Dendritic cell treated with granulocyte-macrophage colony-stimulating factor and Interleukin-4, amounts not matched to agents 40 ng/mL and 50 ng/mL, for 4 days (primary cell): ENCODE data around the gene VAPA.
A peak's percentile ranks its signal among the peaks of the same experiment; 100 is the strongest.

Experiments used
- H3K27ac Mint-ChIP-seq: one replicate; pipeline ENCODE4 v1.8.0; 2022; ENCODE audit warnings: mild to moderate bottlenecking, mixed read lengths
- H3K27me3 Mint-ChIP-seq: one replicate; pipeline ENCODE4 v1.8.0; 2022; ENCODE audit warnings: mild to moderate bottlenecking, mixed read lengths
- H3K36me3 Mint-ChIP-seq: one replicate; pipeline ENCODE4 v1.8.0; 2022; ENCODE audit warnings: low read depth, mixed read lengths
- H3K4me1 Mint-ChIP-seq: one replicate; pipeline ENCODE4 v1.8.0; 2022; ENCODE audit warnings: low read depth, mixed read lengths
- H3K4me3 Mint-ChIP-seq: one replicate; pipeline ENCODE4 v1.8.0; 2022; ENCODE audit warnings: mild to moderate bottlenecking, moderate library complexity, mixed read lengths
- H3K9me3 Mint-ChIP-seq: one replicate; pipeline ENCODE4 v1.8.0; 2022; ENCODE audit warnings: mixed read lengths
- intact Hi-C: fragments of 100-400 bp; cut with micrococcal nuclease; formaldehyde crosslinking; loops from one replicate; pipeline ENCODE4 v1.15.0; 2022

Gene VAPA

GRCh38 chr18:9913151-9913525 is 678 bp upstream of the VAPA start:
- peak overlapping the region; percentile 91 for H3K4me3 Mint-ChIP-seq
- no peaks in the 10 kb centered on the region for H3K27me3 Mint-ChIP-seq
- H3K36me3 Mint-ChIP-seq = peaks cover 6% of the 10 kb centered on the region
- no peaks in the 10 kb centered on the region for H3K9me3 Mint-ChIP-seq
- H3K4me1 Mint-ChIP-seq = peaks cover 43% of the 10 kb centered on the region
- intact Hi-C loops = loop anchor here (5.0 to 10.0 kb wide), 3 partner anchors 206 to 614 kb away; partner anchors contain the start of genes NAPG, PPP4R1 and RAB31
- H3K27ac Mint-ChIP-seq = peak overlapping the region; percentile 95

DNA sequence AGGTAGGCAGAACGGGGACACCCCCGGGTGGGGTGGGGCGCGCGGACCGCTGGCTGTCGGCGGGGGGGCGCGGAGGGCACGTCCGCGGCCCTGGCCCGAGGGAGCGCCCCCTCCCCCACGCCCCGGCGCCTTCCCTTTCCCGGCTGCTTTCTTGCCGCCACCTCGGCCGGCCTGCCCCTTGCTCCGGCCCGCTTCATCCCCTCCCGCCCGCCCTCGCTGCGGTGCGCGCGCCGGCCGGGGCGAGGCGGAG is 443 bp downstream of the VAPA start:
- no peaks in the 10 kb centered on the region for H3K9me3 Mint-ChIP-seq
- H3K27me3 Mint-ChIP-seq = no peaks in the 10 kb centered on the region
- H3K4me3 Mint-ChIP-seq = peak overlapping the region; percentile 91
- H3K4me1 Mint-ChIP-seq = peaks cover 41% of the 10 kb centered on the region
- H3K27ac Mint-ChIP-seq = peak overlapping the region; percentile 95
- peaks cover 6% of the 10 kb centered on the region for H3K36me3 Mint-ChIP-seq
- intact Hi-C loops = loop anchor here (5.0 to 10.0 kb wide), 3 partner anchors 207 to 613 kb away; partner anchors contain the start of genes NAPG, PPP4R1 and RAB31

- peaks cover 6% of the 10 kb centered on the region for H3K36me3 Mint-ChIP-seq
- intact Hi-C loops = loop anchor here (5.0 to 10.0 kb wide), 3 partner anchors 207 to 613 kb away; partner anchors contain the start of genes NAPG, PPP4R1 and RAB31
- peaks cover 36% of the 10 kb centered on the region for H3K4me1 Mint-ChIP-seq
- no peaks in the 10 kb centered on the region for H3K27me3 Mint-ChIP-seq
- H3K4me3 Mint-ChIP-seq = peak overlapping the region; percentile 79
- H3K27ac Mint-ChIP-seq = peak overlapping the region; percentile 95
- no peaks in the 10 kb centered on the region for H3K9me3 Mint-ChIP-seq
Observed at GRCh38 chr18:9914584-9915290, 921 bp downstream of the VAPA start.

DNA sequence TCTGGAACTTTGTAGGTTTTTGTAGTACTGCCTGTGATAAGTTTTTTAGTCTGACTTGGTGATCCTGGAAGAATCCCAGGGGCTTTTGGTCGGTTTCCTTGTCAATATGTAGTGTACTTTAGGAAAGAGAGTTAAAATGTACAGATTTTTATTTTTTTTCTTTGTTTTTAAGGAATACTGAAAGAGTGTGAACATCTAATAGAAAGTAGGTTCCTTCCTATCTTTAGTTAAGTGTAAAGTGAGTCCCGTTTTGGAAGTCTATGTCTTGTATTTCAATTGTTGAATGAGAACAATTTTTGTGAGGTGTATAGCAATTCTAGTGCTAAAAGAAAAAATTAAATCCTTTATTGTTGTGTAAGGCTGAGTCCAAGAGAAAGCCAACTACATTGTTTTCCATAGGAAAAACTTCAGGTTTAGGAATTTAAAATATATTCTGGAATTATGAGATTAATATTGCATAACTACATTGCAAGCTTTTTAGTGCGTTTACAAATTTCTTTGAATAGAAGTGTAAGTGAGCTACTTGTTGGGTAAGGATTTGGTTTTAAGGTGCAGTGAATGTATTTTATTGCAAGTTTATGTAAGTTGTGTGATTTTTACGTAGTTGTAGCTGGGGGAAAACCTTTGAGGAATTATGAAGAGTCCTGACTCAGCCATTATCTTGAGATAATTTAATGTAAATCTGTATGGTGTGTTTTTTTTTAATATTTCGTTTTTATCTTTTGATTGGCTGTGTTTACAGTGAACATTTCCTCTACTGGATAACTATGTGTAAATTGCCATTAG is 1.7 kb downstream of the VAPA start:
- intact Hi-C loops = loop anchor here (10.0 kb wide), 1 partner anchor 301 kb away; the partner anchor contains the start of gene PPP4R1
- H3K4me1 Mint-ChIP-seq = peaks cover 29% of the 10 kb centered on the region
- peak overlapping the region; percentile 79 for H3K4me3 Mint-ChIP-seq
- no peaks in the 10 kb centered on the region for H3K27me3 Mint-ChIP-seq
- no peaks in the 10 kb centered on the region for H3K9me3 Mint-ChIP-seq
- H3K27ac Mint-ChIP-seq = peak overlapping the region; percentile 95
- H3K36me3 Mint-ChIP-seq = peaks cover 6% of the 10 kb centered on the region

GRCh38 chr18:9916077-9916639 is 2.3 kb downstream of the VAPA start:
- intact Hi-C loops = loop anchor here (10.0 kb wide), 1 partner anchor 301 kb away; the partner anchor contains the start of gene PPP4R1
- Mint-ChIP-seq H3K4me3 (peak overlapping the region; percentile 79), H3K36me3 (peaks cover 6% of the 10 kb centered on the region)

DNA sequence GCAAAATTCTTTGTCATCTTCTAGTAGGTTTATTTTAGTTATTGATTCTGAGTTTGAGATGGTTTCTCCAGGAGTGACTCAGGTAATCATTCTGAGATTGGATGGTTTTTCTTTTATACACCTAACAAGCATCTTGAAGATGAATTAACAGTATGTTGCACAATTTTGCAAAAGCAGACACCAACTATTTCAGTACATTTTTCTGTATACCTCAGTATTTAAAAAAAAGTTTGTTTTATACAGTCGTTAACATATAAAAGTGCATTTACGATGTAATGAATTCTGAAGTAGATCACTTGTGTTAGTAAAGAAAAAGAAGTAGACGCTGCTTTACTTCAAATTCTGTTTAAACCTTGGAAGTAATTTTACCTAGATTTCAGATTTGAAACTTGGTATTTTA is 3.0 kb downstream of the VAPA start:
- Mint-ChIP-seq H3K27ac (peak overlapping the region; percentile 95), H3K4me3 (no peak overlapping the region), H3K9me3 (no peaks in the 10 kb centered on the region), H3K27me3 (no peaks in the 10 kb centered on the region), H3K4me1 (peaks cover 26% of the 10 kb centered on the region), H3K36me3 (peaks cover 6% of the 10 kb centered on the region)
- intact Hi-C loops = loop anchor here (10.0 kb wide), 1 partner anchor 302 kb away; the partner anchor contains the start of gene PPP4R1

More at GRCh38 chr18:9916077-9916639, 2.3 kb downstream of the VAPA start:
- Mint-ChIP-seq H3K27me3 (no peaks in the 10 kb centered on the region), H3K27ac (peak overlapping the region; percentile 95), H3K4me1 (peaks cover 26% of the 10 kb centered on the region), H3K9me3 (no peaks in the 10 kb centered on the region)

GRCh38 chr18:9918016-9918680 is 4.3 kb downstream of the VAPA start:
- H3K27ac Mint-ChIP-seq = no peak overlapping the region
- H3K4me3 Mint-ChIP-seq = no peak overlapping the region
- peaks cover 6% of the 10 kb centered on the region for H3K36me3 Mint-ChIP-seq
- intact Hi-C loops = loop anchor here (10.0 kb wide), 1 partner anchor 303 kb away; the partner anchor contains the start of gene PPP4R1
- no peaks in the 10 kb centered on the region for H3K27me3 Mint-ChIP-seq
- H3K9me3 Mint-ChIP-seq = no peaks in the 10 kb centered on the region
- H3K4me1 Mint-ChIP-seq = peaks cover 22% of the 10 kb centered on the region

DNA sequence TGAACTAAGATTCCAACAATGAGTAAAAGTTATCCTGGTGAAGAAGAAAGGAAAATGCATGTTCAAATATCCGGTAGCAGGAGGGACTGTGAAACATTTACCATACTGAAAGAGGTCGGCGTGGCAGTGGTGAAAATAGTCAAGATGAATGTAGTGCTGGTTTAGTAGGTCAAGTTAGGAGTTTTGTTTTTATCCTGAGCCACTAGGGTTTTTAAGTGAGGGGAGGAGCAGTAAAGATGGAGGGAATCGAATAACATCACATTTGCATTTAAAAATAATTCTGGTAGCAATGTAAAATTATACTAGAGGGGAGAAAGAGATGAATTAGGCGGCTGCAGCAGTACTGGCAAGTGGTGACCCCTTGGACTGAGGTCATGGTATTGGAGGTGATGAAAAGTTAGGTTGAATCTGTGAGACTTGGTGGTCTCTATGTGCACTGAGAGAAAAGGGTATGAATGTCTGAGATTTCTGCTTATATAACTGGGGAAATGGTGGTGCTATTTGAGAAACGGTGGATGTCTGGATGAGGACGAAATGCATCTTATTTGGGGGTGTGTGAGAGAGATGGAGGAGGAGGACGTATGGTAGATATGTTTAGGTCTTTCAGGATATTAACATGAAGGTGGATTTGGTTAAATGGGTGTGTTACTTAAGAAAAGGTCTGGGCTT is 5.9 kb downstream of the VAPA start:
- no peaks in the 10 kb centered on the region for H3K27me3 Mint-ChIP-seq

GRCh38 chr18:9922592-9923311 is 8.9 kb downstream of the VAPA start:
- H3K4me1 Mint-ChIP-seq = peaks cover 12% of the 10 kb centered on the region
- intact Hi-C loops = no loop called here

More for the DNA sequence above, 5.9 kb downstream of the VAPA start:
- H3K4me3 Mint-ChIP-seq = no peak overlapping the region
- H3K36me3 Mint-ChIP-seq = peaks cover 4% of the 10 kb centered on the region
- intact Hi-C loops = loop anchor here (10.0 kb wide), 1 partner anchor 305 kb away; the partner anchor contains the start of gene PPP4R1
- H3K9me3 Mint-ChIP-seq = no peaks in the 10 kb centered on the region
- no peak overlapping the region for H3K27ac Mint-ChIP-seq
- peaks cover 21% of the 10 kb centered on the region for H3K4me1 Mint-ChIP-seq

DNA sequence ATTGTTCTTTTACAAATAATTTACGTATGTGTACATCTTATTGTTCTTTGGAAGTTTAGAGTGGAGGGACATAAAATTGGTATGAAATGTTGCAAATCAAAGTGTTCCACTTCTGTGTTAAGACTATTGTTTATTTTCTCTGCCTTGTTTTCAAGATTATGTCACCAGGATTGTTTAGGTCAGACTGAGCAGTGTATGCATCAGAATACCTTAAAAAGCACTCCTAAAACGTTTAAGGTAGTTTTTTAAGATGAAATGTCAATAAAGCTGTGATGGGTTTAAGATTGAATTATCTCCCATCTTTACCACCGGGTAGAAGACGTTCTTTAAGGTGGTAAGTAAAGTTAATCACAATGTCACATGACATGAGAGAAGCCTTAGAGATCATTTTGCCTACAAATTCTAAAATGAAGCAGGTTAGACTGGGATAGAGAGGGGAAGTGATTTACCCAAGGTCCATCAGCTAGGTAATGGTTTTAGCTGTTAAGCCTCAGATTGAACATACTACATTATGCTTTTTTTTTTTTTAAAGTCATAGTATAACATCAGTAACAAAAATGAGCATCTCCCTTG is 10.6 kb downstream of the VAPA start:
- intact Hi-C loops = no loop called here
- no peak overlapping the region for H3K27ac Mint-ChIP-seq
- H3K36me3 Mint-ChIP-seq = no peaks in the 10 kb centered on the region
- peaks cover 19% of the 10 kb centered on the region for H3K4me1 Mint-ChIP-seq
- H3K27me3 Mint-ChIP-seq = no peaks in the 10 kb centered on the region
- H3K4me3 Mint-ChIP-seq = no peak overlapping the region
- no peaks in the 10 kb centered on the region for H3K9me3 Mint-ChIP-seq

More at GRCh38 chr18:9922592-9923311, 8.9 kb downstream of the VAPA start:
- Mint-ChIP-seq H3K36me3 (no peaks in the 10 kb centered on the region), H3K27me3 (no peaks in the 10 kb centered on the region), H3K9me3 (no peaks in the 10 kb centered on the region), H3K4me3 (no peak overlapping the region), H3K27ac (no peak overlapping the region)

- Mint-ChIP-seq H3K36me3 (no peaks in the 10 kb centered on the region), H3K27ac (no peak overlapping the region), H3K4me1 (peaks cover 19% of the 10 kb centered on the region), H3K4me3 (no peak overlapping the region), H3K9me3 (no peaks in the 10 kb centered on the region), H3K27me3 (no peaks in the 10 kb centered on the region)
- intact Hi-C loops = no loop called here
Observed at GRCh38 chr18:9925369-9925768, 11.6 kb downstream of the VAPA start.

DNA sequence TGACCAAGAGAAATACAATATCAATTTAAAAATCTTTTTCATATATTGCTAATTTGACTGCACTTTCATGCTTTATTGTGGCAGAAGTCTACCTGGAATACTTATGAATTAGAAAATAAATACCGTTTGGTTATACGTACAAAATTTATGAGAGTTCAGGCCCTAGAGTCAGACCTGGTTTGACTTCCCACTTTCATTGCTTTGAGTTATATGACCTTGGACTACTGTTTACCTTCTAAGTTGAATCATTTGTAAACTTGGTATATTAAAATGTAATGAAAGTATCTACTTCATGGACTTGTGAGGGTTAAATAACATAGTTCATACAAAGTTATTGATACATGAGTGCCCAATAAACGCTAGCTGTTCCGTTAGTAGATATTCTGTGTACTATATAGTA is 12.0 kb downstream of the VAPA start:
- Mint-ChIP-seq H3K27ac (no peak overlapping the region), H3K4me1 (peaks cover 19% of the 10 kb centered on the region), H3K9me3 (no peaks in the 10 kb centered on the region), H3K36me3 (no peaks in the 10 kb centered on the region), H3K4me3 (no peak overlapping the region), H3K27me3 (no peaks in the 10 kb centered on the region)
- intact Hi-C loops = no loop called here
